NCI-H1436 (cell line): ENCODE data around the gene ATL2.
"Not testable (repeated sequence)": the region's sequence is repeated elsewhere in the genome, so short reads cannot be mapped to it uniquely, and the experiment has no call there.

ENCODE experiments used
- DNase-seq: peaks from one replicate; lab custom pipeline; 2025; lab: John Stamatoyannopoulos, UW

ATL2 gene

GRCh38 chr2:38274286-38275276, 102.5 kb downstream of the ATL2 start:
- peak; percentile 11 for DNase-seq

DNA sequence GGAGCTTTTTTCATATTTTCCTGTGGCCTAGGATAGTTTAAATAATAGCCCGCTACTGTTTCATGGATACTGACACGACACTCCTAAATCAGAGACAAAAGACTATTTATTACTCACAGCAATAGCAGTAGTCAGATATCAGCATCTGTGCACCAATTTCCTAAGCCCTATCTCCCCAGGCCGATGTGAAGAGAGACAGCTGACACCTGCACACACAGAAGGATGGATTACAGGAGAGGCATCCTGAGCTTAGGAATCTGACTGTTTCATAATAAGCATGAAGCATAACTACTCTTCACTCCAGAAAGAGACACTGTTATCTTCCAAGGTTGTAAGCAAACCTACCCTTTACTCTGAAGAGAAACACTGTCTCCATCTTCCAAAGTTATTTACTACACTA, 105.4 kb downstream of the ATL2 start:
- DNase-seq = no peak

- no peak for DNase-seq
These were observed 107.7 kb downstream of the ATL2 start for GRCh38 chr2:38269421-38269820.

- no peak for DNase-seq
These were observed 108.3 kb downstream of the ATL2 start for GRCh38 chr2:38268691-38269327.

- DNase-seq = no peak
These were observed 109.1 kb downstream of the ATL2 start for GRCh38 chr2:38268001-38268400.

- no peak for DNase-seq
These were observed 109.7 kb downstream of the ATL2 start for GRCh38 chr2:38267270-38267925.

- DNase-seq = no peak
These were observed 110.6 kb downstream of the ATL2 start for GRCh38 chr2:38266382-38267061.

DNA sequence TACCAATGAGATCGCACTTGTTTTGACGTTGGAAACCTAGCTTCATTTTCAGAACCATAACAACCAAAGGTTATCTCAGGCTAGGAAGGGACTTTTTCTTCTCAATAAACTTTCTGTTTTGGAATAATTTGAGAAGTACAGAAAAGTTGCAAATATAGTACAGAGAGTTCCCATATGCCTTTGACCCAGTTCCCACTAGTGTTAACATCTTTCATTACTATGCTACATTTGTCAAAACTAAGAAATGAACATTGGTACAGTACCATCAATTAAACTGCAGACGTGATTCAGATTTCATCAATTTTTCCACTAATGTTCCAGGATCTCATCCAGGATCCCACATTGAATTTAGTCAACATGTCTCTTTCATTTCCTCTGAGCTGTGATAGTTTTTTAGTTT, 111.6 kb downstream of the ATL2 start:
- no peak for DNase-seq

DNA sequence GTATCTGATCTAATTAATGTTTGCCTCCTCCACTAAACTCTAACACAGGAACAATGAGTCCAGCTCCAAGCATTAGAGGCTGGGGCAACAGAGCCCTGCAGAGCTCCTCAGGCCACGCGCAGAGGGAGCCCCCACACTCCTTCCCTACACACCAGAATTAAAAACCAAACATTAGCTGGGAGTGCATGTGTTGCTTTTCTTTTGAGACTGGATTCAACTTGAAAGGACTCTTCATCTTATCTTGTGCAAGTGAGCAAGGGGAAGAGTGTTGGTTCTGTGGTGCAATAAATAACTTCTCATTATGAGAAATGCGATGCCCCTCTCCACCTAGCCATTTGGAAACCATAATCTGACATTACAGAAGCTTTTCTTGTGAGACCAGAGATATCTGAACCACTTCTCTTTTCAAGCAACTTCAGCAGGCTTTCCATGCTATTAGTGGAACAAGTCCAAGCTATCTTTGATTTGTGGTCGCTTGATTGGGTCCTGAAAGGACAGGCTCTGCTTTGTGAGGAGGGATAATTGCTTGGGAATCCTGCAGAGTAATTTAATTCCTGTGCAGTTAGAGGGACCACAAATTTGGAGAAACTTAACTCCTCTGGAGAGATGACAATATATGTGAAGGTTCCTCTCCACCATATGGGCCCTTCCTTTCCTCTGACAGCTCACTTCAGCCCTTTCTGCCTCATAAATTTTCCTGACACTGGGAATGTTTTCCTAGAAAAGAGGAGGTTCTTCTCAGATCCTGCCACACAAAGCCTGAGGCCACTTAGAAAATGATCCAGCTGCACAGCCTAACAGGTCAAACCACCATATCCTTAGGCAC, 112.5 kb downstream of the ATL2 start:
- no peak for DNase-seq

DNA sequence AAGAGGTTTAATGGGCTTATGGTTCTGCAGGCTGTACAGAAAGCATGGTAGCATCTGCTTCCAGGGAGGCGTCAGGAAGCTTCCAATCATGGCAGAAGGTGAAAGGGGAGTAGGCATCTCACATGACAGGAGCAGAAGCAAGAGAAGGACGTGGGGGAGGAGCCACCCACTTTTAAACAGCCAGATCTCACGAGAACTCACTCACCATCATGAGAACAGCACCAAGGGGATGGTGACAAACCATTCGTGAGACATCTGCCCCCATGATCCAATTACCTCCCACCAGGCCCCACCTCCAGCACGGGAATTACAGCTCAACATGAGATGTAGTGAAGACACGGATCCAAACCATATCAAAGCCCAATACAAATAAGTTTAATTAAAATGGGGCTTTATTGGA, 113.8 kb downstream of the ATL2 start:
- no peak for DNase-seq

- no peak for DNase-seq
These were observed 114.8 kb downstream of the ATL2 start for GRCh38 chr2:38262069-38262871.

DNA sequence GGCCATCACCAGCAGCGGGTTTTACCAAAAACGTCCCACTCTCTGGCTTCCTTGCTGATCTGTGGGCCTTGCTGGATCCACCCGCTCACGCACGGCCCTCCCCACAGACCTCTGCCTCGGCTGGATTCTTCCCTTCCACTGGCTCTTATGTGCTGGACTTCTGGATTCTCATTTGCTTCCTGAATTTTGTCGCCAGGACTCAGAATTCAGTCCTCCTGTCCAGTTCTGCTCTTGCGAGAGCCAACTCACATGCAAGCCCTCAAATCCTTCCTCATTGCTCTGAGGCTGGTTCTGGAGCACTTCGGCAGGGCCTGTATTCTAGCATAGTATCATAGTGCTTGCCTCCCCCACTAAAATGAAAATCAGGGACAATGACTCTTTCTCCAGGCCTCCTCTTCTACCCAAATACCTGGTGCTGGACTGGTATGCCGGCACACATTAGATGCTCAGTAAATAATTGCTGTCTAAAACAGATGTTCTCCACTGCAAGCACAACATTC, 115.5 kb downstream of the ATL2 start:
- no peak for DNase-seq

- DNase-seq = no peak
These were observed 116.1 kb downstream of the ATL2 start for GRCh38 chr2:38260972-38261371.

- no peak for DNase-seq
These were observed 116.6 kb downstream of the ATL2 start for GRCh38 chr2:38260469-38260868.

DNA sequence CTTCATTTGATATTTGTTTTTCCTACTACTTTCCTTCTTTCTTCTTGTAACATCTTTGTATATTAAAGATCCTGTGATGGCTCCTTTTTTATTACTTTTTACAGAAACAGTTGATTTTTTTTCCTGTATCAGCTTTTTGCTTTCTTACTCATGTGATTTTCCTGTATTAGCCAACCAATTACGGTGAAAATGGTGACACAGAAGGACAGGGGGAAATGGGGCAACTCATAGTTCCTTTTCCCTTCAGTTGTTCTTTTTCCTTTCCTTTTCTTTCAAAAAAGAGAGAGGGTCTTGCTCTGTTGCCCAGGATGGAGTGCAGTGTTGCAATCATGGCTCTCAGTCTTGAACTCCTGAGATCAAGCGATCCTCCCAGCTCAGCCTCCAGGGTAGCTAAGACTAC, 117.8 kb downstream of the ATL2 start:
- DNase-seq = no peak

- not testable (repeated sequence) for DNase-seq
These were observed 119.4 kb downstream of the ATL2 start for GRCh38 chr2:38257680-38258079.

GRCh38 chr2:38256610-38257009, 120.5 kb downstream of the ATL2 start:
- no peak for DNase-seq

- DNase-seq = no peak
These were observed 121.9 kb downstream of the ATL2 start for GRCh38 chr2:38255211-38255610.

DNA sequence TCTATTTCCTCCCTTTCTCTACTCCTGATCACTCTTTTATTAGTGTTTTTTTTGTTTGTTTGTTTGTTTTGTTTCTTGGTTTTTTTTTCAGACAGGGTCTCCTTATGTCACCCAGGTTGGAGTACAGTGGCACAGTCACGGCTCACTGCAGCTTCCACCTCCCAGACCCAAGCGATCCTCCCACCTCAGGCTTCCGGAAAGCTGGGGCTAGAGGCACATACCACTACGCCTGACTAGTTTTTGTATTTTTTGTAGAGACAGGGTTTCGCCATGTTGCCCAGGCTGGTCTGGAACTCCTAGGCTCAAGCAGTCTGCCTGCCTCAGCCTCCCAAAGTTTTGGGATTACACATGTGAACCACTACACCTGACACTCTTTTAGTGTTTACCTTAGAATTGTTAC, 122.3 kb downstream of the ATL2 start:
- DNase-seq = no peak

DNA sequence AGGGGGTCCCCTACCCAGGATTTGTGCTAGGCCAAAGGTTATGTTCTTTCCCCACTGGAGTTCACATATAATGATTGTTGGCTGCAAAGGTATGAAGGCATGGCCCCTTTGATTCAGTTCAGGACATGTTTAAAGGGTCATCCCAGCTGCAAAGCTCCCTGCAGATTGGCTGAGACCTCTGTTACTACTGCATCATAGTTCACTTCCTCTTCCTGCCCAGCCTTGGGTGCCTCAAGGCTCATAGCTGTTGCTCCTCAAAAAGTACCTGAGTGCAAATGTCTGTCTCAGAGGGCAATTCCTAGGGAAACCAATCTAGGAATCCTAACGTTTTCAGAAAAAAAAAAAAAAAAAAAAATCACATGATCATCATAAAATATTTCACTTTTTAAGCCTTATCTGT, 125.1 kb downstream of the ATL2 start:
- no peak for DNase-seq
